K562 (cell line): ENCODE results near the gene GABRD. TPM values are rescaled to one million over a fixed set of nuclear protein-coding genes. Genes with fewer than 3 reads are reported as not detected.

Experiments
- ATAC-seq: fragments of 200-7000 bp; cut with Tn5 transposase; 3 replicates; pipeline ENCODE4 v1.9.1; 2020; ENCODE audit warnings: moderate library complexity
- BruUV-seq: library from RNA; stranded (reverse); fragments of 400-500 nt; replicated peaks from 2 replicates; lab custom pipeline; 2021; lab: Mats Ljungman, UMichigan
- CTCF ChIA-PET: fragments of 300-600 bp; formaldehyde crosslinking; extraction: SDS; loops from one replicate; lab custom pipeline; 2021; ENCODE audit warnings: low intra/inter-chr PET ratio; lab: Yijun Ruan, JAX
- POLR2A ChIA-PET: fragments of 300-600, 350-650 bp; sonication (Branson Sonifier 250); formaldehyde crosslinking; extraction: SDS; loops from one replicate; lab custom pipeline; 2021; ENCODE audit warnings: antibody characterized with exemption, inconsistent platforms; lab: Yijun Ruan, JAX
- DNase-seq, 4 experiments: peaks; one replicate each; pipeline versions ENCODE4 v3.0.0 to v3.0.0-alpha.2; 2011 to 2018; ENCODE audit warnings: low spot score in 3 of 4, mixed read lengths in 3 of 4; ENCODE audit errors: extremely low read depth in 1 of 4
- FAIRE-seq: peaks from 2 replicates; lab custom pipeline; 2011; peaks lifted over from hg19 to GRCh38; lab: Jason Lieb, UNC
- H2AFZ ChIP-seq: 2 replicates; pipeline ENCODE4 v1.6.0; 2011; ENCODE audit warnings: low read depth, low read length, control low read depth, inconsistent platforms
- H3K27ac ChIP-seq: fragments of 200-600 bp; 3 replicates; pipeline ENCODE4 v1.8.0; 2011; ENCODE audit warnings: low read depth, mild to moderate bottlenecking, control low read depth, inconsistent platforms, low read length, moderate library complexity, mixed read lengths; ENCODE audit errors: extremely low read depth
- H3K27me3 ChIP-seq, 2 experiments: fragments of 300-600 bp in 1 of 2; 2 replicates in 1 of 2; 3 replicates in 1 of 2; pipeline versions ENCODE4 v1.6.0 to v1.8.0; 2011; ENCODE audit warnings: inconsistent platforms in 2 of 2, low read length in 2 of 2, mild to moderate bottlenecking in 1 of 2, mixed read lengths in 1 of 2, moderate library complexity in 1 of 2; ENCODE audit not compliant: control insufficient read depth in 2 of 2, insufficient read depth in 2 of 2
- H3K36me3 ChIP-seq: fragments of 300-600 bp; 3 replicates; pipeline ENCODE4 v1.8.0; 2011; ENCODE audit warnings: mild to moderate bottlenecking, low read length, inconsistent platforms; ENCODE audit not compliant: control insufficient read depth, insufficient read depth
- H3K4me1 ChIP-seq, 2 experiments: fragments of 200-600 bp in 1 of 2; replicated peaks in 1 of 2; 2 replicates in 1 of 2; 3 replicates in 1 of 2; pipeline versions ENCODE4 v1.5.1 to v1.8.0; 2011; ENCODE audit warnings: inconsistent platforms in 2 of 2, low read length in 2 of 2, mild to moderate bottlenecking in 1 of 2, mixed read lengths in 1 of 2, moderate library complexity in 1 of 2; ENCODE audit not compliant: control insufficient read depth in 2 of 2, insufficient read depth in 2 of 2
- H3K4me2 ChIP-seq: 2 replicates; pipeline ENCODE4 v1.6.1; 2011; ENCODE audit warnings: low read length, control low read depth, inconsistent platforms, mixed read lengths; ENCODE audit not compliant: insufficient read depth
- H3K4me3 ChIP-seq: fragments of 200-600 bp; sonication (generic), shearing (Covaris generic); 2 replicates; pipeline ENCODE4 v1.5.1; 2016; ENCODE audit warnings: control low read depth, inconsistent platforms
- H3K79me2 ChIP-seq: fragments of 200-600 bp; 3 replicates; pipeline ENCODE4 v1.8.0; 2011; ENCODE audit warnings: low read length, inconsistent platforms; ENCODE audit not compliant: control insufficient read depth, insufficient read depth
- H3K9ac ChIP-seq, 2 experiments: 2 replicates each; pipeline versions ENCODE4 v1.6.0 to v1.6.1; 2011; ENCODE audit warnings: low read depth in 2 of 2, low read length in 2 of 2, control low read depth in 1 of 2, inconsistent platforms in 1 of 2, mild to moderate bottlenecking in 1 of 2, mixed read lengths in 1 of 2; ENCODE audit not compliant: insufficient read depth in 1 of 2
- H3K9me1 ChIP-seq: one replicate; pipeline ENCODE4 v1.6.0; 2011; ENCODE audit warnings: inconsistent platforms, mild to moderate bottlenecking, low read length, moderate library complexity; ENCODE audit not compliant: control insufficient read depth, insufficient read depth
- H3K9me3 ChIP-seq: replicated peaks from 2 replicates; pipeline ENCODE4 v1.5.1; 2011; ENCODE audit warnings: low read depth, low read length, inconsistent platforms; ENCODE audit not compliant: control insufficient read depth, insufficient read depth
- H4K20me1 ChIP-seq: replicated peaks from 2 replicates; pipeline ENCODE4 v1.6.1; 2011; ENCODE audit warnings: low read length, inconsistent platforms, mixed read lengths; ENCODE audit not compliant: control insufficient read depth, insufficient read depth
- CBFB ChIP-seq: sonication (generic); formaldehyde crosslinking; IDR thresholded peaks from 2 replicates; pipeline ENCODE4 v1.4.0; 2020; ENCODE audit warnings: mild to moderate bottlenecking, missing genetic modification reagents
- MBD2 ChIP-seq: sonication (generic); IDR thresholded peaks from 2 replicates; pipeline ENCODE4 v1.6.1; 2016; ENCODE audit warnings: low read depth, borderline replicate concordance
- MEF2A ChIP-seq: IDR thresholded peaks from 2 replicates; pipeline ENCODE4 v1.6.1; 2011; ENCODE audit warnings: low read depth, mild to moderate bottlenecking, low read length, moderate library complexity; ENCODE audit not compliant: control insufficient read depth
- MYBL2 ChIP-seq, 2 experiments: fragments of 450-650 bp in 1 of 2; sonication (generic) in 1 of 2; formaldehyde crosslinking in 1 of 2; IDR thresholded peaks; 2 replicates each; pipeline versions ENCODE4 v1.6.1 to v1.8.1; 2017 to 2022; ENCODE audit warnings: borderline replicate concordance in 1 of 2, inconsistent platforms in 1 of 2, low read depth in 1 of 2, mild to moderate bottlenecking in 1 of 2, missing genetic modification reagents in 1 of 2, moderate library complexity in 1 of 2
- NR2C2 ChIP-seq, 2 experiments: fragments of 200-800 bp in 1 of 2; sonication (Bioruptor generic) in 1 of 2; sonication (generic) in 1 of 2; formaldehyde crosslinking in 1 of 2; IDR thresholded peaks; 2 replicates each; pipeline versions ENCODE4 v1.6.1 to v1.8.0; 2016 to 2022; ENCODE audit warnings: mild to moderate bottlenecking in 1 of 2, missing compliant biosample characterization in 1 of 2, missing genetic modification characterization in 1 of 2, missing genetic modification reagents in 1 of 2
- PPARD ChIP-seq: fragments of 250-450 bp; sonication (Bioruptor Pico); IDR thresholded peaks from 2 replicates; pipeline ENCODE4 v1.8.0; 2022; ENCODE audit warnings: inconsistent platforms, mild to moderate bottlenecking, moderate library complexity
- STAT5A ChIP-seq: IDR thresholded peaks from 2 replicates; pipeline ENCODE4 v1.6.1; 2012; ENCODE audit warnings: low read length, inconsistent platforms, borderline replicate concordance
- WGBS: fragments of 100-300 bp; shearing (Covaris generic); methylation state at CpG from one replicate; pipeline ENCODE4 v1.1.6; 2016; ENCODE audit warnings: low coverage, mixed read lengths; ENCODE audit not compliant: insufficient coverage; ENCODE audit errors: missing lambda C conversion rate; 5-methylcytosine and 5-hydroxymethylcytosine counted together
- in situ Hi-C: fragments of 300-500 bp; cut with MboI; formaldehyde crosslinking; loops from 4 replicates; pipeline ENCODE4 v1.15.0; 2018; ENCODE audit warnings: inconsistent platforms, mixed read lengths
- intact Hi-C: fragments of 100-400 bp; cut with micrococcal nuclease; formaldehyde crosslinking; loops from 2 replicates; pipeline ENCODE4 v1.14.2; 2022
- polyA plus RNA-seq, 8 experiments: library from polyadenylated mRNA; depleted of rRNA in 4 of 8; stranded (reverse) in 5 of 8; unstranded in 3 of 8; fragments of >200 nt; fragmentation: Nextera tagmentation in 2 of 8; fragmentation: Illumina TruSeq in 1 of 8; extraction: Ambion mirVana in 2 of 8; extraction: Trizol in 1 of 8; gene quantifications; 2 replicates each; pipeline versions ENCODE4 v1.2.1 to v1.2.3, GENCODE V29; 2011 to 2014; ENCODE audit warnings: inconsistent platforms in 1 of 8, missing spikeins in 1 of 8
- total RNA-seq, 7 experiments: library from RNA; depleted of rRNA in 6 of 7; stranded (reverse); fragments of >200 nt in 6 of 7; fragmentation: Illumina TruSeq in 2 of 7; extraction: Trizol in 2 of 7; gene quantifications; 2 replicates each; pipeline versions ENCODE4 v1.2.1 to v1.2.3, GENCODE V29; 2011 to 2021; ENCODE audit warnings: low replicate concordance in 1 of 7

GABRD gene
- total and polyA plus RNA-seq, 9 of the 15 experiments (the other 6 are each of a cell fraction or from before 2014, with no cell fraction given) = 0.07 TPM; not detected in 8

DNA sequence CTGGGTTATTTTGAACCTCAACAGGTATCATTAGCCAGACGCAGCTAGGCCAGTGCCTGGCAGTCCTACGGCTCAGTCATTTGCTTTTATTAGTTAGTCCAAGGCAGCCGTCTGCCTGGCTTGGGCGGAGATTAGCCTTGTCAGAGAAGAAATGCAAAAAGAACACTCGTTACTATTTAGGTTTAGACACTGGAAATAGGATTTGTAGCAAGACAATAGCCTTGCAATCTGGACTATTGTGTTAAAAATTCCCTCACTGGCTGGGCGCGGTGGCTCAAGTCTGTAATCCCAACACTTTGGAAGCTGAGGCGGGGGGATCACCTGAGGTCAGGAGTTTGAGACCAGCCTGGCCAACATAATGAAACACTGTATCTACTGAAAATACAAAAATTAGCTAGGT, 20.1 kb downstream of the GABRD start:
- H3K27me3 ChIP-seq = peaks cover 65 to 94% of the 10 kb centered on the region in 2 experiments; a peak in 4 of 5 replicates
- H3K9me3 ChIP-seq = no peaks in the 10 kb centered on the region
- POLR2A ChIA-PET = interaction anchor here (1.0 kb wide), 2 partner anchors 8 to 71 kb away, joined by 3 to 4 read pairs; no protein-coding TSS in a partner anchor
- no peak overlapping the region for H3K9ac ChIP-seq
- H2AFZ ChIP-seq = no peak overlapping the region
- no peak overlapping the region for H3K4me2 ChIP-seq
- ATAC-seq = no peak
- H3K9me1 ChIP-seq = no peaks in the 10 kb centered on the region
- intact Hi-C loops (no loop called here), in situ Hi-C loops (loop anchor here (5.0 kb wide), 1 partner anchor 77 kb away; no protein-coding TSS in a partner anchor)
- no peak overlapping the region for H3K4me3 ChIP-seq
- H3K27ac ChIP-seq = no peak overlapping the region
- CTCF ChIA-PET = interaction anchor here (0.8 kb wide), 1 partner anchor 80 kb away, joined by 3 read pairs; no protein-coding TSS in a partner anchor
- TF ChIP-seq PPARD (CRISPR knock-in tag) (no peak), MYBL2 (IDR thresholded peaks at IDR 0.05; ENCODE audit: low read depth) (no peak), MYBL2 (CRISPR knock-in tag; IDR thresholded peaks at IDR 0.05; ENCODE audit: borderline replicate concordance) (no peak), MEF2A (no peak), STAT5A (no peak), CBFB (CRISPR knock-in tag) (no peak), MBD2 (no peak), NR2C2 (CRISPR knock-in tag; IDR thresholded peaks at IDR 0.05) (no peak), NR2C2 (tag; IDR thresholded peaks at IDR 0.05) (no peak)
- FAIRE-seq = no peak
- H3K36me3 ChIP-seq = no peaks in the 10 kb centered on the region
- WGBS = 2% methylated on average over 8 of the region's 8 CpGs
- peaks cover 0 to 12% of the 10 kb centered on the region in 2 experiments; a peak in 1 of 5 replicates for H3K4me1 ChIP-seq
- peaks cover 12% of the 10 kb centered on the region for H4K20me1 ChIP-seq
- H3K79me2 ChIP-seq = no peaks in the 10 kb centered on the region
- no peak for DNase-seq
- BruUV-seq = no TSS peak
